ENCODE measurements around the gene ACP7.

- TF ChIP-seq POLR2A (IDR thresholded peaks at IDR 0.05) (no peak), CTCF (IDR thresholded peaks at IDR 0.05) (no peak)
These were observed 2.2 kb downstream of the ACP7 start for GRCh38 chr19:39086386-39086785.
